Stimulated activated CD4-positive, alpha-beta T cell treated with anti-CD3 and anti-CD28 coated beads, Interleukin-4, amount 100 ng/mL, for 48 hours (primary cell): ENCODE results near the gene CCDC194.

Experiments used
- DNase-seq, 2 donors: peaks; one replicate each; pipeline ENCODE4 v3.0.0-alpha.2; 2020; ENCODE audit warnings: low read depth in 2 of 2

Gene CCDC194, protein sequence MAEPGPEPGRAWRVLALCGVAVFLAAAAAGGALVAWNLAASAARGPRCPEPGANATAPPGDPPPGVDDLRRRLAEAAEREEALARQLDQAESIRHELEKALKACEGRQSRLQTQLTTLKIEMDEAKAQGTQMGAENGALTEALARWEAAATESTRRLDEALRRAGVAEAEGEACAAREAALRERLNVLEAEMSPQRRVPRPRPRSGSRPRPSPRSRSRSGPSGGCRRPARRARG

DNA sequence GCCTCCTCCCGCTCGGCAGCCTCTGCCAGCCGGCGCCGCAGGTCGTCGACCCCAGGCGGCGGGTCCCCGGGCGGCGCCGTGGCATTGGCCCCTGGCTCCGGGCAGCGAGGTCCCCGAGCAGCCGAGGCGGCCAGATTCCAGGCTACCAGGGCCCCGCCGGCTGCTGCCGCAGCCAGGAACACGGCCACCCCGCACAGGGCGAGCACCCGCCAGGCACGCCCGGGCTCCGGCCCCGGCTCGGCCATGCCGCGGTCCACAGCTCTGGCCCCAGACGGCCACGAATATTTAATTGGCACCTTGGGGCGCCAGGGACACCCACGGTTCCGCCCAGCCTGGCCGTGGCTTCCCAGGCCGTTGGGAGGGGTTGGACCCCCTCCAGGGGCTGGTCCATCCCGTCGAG, at the start of gene CCDC194:
TSS of gene CCDC194 (minus strand) at position 283 of the 400 bp plus-strand sequence. CDS start at position 245, 38 bp downstream.
- no peak for DNase-seq

DNA sequence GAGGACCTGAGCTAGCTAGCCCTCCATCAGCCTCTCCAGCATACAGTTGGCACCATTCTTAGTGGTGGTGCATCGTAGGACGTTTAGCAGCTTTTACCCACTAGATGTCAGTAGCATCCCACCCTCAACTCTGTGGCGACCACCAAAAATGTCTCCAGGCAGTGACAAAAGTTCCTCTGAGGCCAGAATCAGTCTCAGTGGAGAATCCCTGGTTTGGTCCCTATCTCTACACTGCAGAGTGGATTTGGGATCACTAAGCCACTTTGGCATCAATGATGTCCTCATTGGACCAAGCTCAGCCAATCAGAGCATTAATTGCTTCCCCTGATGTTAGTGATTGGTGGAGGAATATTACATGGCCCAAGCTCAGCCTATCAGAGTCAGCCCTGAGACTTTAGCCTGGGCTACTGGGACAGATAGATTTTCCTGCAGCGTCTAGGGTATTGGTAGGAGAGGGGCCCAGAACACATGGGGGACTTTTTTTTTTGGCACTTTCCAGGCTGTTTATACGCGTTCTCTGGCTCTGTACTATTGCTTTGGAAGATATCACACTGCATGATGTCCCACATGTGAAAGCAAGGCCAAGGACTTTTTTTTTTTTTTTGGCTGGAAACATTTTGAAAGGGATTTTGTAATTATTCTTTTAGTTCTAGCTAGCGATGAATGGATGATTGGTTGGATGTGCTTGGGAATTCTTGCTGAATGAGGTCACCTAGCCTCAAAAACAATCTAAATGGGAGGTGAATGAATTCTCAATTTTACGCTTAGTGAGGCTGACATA, 47.4 kb upstream of the CCDC194 start:
- no peak for DNase-seq

DNA sequence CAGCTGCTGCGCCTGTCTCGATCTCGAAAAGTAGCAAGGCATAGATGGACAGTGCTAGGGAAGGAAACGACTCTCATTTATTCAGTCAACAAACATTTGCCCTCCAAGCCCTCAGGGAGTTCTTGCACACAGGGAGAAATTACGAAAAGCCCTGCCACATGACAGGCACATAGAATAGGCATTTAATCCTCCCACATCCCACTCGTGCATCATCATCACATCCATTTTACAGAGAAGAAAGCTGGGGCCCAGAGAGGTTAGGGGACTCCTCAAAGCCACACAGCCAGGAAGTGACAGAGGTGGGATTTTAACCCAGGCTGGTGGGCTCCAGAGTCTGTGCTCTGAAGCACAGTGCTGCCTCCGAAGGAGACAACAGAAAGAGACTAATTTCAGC, 42.9 kb upstream of the CCDC194 start:
- no peak for DNase-seq

DNA sequence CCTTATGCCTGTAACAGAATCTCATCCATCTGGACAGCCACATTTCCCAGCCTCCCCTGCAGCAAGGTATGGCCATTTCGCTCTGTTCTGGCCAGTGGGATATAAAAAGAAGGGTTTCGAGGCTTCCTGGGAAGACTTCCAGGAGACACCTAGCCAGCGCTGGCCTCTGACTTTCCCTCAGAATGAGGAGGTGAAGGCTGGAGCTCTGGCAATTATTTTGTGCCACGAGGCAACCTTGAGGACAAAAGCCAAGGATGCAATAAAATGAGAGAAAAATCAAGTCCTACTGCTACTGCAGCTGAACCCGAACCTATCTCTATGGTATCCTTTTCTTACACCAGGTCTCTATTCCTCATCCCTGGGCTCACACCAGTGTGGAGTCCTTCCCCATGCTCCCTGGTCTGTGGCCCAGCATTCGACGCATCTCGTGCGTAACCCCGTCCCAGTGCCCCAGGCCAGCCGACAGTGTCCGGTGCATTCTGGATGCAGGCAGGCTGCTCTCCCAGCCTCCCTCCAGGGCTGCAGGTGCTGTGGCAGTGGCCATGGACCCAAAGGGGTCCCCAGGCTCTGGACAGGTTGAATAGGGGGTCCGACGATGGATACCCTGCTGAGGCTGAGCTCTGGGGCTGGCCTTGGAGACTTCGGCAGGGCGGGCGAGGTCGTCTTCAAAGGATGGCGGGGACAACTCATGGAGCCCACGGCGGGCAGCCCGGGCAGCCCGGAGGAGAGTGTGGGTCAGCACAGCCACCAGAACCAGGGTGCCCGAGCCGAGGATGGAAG, 42.3 kb upstream of the CCDC194 start:
- no peak for DNase-seq

DNA sequence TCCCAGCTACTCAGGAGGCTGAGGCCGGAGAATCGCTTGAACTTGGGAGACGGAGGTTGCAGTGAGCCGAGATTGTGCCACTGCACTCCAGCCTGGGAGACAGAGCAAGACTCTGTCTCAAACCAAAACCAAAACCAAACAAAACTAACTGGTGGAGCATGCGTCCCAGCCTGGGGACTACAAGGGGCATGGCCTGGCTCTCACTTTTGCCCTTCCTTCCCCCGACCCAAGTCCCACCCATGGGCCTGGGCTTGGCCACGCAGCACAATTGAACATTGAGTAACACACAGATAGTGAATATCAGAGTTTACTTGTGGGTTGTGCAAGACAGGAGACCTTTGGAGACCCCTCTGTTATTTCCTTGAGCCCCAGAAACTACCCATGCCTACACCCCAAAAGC, 41.2 kb upstream of the CCDC194 start:
- no peak for DNase-seq

DNA sequence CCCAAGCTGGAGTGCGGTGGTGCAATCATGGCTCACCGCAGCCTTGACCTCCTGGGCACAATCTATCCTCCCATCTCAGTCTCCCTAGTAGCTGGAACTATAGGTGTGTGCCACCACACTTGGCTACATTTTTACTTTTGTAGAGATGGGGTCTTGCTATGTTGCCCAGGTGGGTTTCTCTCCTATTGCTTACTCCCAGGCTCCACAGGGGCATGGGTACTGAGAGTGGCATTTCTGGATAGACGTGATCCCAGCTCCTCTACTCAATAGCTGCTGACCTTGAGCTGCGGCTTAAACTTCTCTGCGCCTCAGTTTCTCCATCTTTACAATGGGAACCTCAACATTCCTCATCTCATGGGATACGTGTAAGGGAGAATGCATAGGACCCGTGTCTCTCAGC, 37.4 kb upstream of the CCDC194 start:
- no peak for DNase-seq

DNA sequence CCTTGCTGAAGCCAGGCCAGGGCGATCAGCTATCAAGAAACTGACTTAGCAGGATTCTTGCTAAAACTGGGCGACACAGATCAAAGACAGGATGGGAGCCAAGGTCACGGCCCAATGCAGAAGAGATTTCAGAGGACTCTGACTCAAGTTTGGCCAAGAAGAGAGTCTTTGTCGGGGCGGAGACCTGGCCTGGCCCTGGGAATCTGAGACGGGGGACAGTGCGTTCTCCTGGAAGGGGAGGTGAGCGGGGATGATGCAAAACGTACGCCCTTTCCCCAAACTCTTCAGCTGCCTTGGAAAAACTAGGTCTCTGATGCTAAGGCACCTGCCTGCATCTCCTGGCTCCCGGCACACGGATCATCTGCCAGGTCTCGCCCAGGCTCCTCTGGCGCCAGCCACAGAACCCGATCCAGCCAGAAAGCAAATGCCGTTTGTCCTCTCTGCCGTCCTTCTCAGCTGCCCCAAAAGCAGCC, 35.7 kb upstream of the CCDC194 start:
- DNase-seq: no peak

DNA sequence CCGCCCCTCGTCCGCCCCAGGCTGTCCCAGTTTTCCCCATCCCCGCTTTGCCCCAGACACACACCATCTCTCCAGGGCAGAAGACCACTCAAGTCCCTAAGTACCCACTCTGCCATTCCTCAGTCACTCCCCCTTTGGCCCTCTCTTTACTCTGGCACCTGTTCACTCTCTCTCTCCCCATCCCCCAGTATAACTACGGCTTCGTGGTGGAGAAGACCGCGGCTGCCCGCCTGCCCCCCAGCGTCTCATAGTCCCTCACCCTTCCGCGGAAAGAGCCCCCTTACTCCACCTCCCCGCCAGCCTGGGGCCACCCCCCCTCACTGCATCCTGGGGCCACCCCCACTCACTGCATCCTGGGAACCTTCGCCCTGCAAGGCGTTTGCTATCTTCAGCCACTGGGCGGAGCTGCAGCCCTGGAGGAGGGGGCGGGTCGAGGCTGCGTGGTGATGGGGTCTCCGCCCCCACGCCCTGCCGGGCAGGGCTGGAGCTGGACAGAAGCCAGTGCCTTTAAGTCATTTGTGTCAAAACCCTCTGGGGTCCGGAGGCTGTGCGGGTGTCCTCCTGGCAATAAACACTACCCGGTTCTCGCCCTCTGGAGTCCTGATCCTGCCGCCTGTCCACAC, 30.9 kb upstream of the CCDC194 start:
- DNase-seq: no peak

DNA sequence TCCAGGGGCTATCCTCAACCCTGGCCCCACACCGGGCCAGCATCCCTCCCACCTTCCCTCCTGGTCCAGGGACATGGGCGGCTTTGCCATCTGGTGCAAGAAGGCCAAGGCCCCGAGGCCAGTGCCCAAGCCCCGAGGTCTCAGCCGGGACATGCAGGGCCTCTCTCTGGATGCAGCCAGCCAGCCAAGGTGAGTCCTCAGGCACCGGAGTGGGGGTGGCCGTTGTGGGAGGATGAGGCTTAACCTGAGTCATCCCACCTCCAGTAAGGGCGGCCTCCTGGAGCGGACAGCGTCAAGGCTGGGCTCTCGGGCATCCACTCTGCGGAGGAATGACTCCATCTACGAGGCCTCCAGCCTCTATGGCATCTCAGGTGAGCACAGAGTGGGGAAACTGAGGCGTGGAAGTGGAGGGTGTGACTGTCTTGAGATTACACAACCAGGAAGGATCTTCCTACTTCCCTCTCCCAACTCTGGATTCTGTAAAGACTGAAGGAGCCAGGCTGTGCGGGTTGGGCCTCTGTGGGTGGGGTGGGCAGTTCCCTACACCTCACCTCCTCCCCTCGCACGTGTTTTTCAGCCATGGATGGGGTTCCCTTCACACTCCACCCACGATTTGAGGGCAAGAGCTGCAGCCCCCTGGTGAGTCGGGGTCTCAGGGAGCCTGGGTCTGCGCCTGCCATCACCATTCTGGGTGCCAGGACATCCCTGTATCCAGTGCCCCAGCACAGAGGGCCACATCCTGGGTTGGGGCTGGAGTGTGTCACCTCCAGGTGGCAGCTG, 29.6 kb upstream of the CCDC194 start:
- no peak for DNase-seq

DNA sequence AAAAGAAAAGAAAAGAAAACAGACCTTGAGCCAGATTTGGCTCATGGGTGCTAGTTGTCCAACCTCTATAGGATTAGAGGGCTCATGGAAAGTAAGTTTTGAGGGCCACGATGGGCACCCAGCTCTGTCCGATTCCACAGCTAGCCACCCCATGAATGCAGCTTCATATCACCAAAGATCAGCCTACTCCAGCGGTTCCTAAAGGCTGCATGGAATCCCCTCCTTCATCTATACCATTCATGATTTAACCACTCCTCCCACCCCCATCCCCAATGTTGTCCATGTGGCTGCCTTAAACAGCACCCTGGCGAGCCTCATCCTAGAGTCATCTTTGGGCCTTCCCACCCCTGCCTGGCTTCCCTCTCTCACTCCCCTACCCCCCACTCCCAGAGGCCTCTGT, 27.9 kb upstream of the CCDC194 start:
- no peak for DNase-seq

DNA sequence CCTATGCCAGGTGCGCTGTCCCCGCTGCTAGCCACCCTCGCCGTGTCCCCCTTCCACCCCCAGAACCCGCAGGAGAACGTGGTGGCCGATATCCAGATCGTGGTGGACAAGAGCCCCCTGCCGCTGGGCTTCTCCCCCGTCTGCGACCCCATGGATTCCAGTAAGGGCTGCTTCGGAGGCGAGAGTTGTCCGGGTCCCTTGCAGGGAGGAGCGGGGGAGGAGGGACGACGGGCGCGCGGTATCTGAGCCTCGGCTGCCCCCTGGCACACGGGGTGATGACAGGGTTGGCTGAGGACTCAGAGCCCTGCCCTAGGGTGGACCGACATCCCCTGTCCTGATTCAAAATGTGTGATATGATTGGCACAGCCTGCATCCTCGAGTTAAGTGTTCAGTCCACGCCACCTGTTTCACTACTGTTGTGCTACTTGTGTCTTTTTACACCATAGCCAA, 26.5 kb upstream of the CCDC194 start:
- DNase-seq: no peak

DNA sequence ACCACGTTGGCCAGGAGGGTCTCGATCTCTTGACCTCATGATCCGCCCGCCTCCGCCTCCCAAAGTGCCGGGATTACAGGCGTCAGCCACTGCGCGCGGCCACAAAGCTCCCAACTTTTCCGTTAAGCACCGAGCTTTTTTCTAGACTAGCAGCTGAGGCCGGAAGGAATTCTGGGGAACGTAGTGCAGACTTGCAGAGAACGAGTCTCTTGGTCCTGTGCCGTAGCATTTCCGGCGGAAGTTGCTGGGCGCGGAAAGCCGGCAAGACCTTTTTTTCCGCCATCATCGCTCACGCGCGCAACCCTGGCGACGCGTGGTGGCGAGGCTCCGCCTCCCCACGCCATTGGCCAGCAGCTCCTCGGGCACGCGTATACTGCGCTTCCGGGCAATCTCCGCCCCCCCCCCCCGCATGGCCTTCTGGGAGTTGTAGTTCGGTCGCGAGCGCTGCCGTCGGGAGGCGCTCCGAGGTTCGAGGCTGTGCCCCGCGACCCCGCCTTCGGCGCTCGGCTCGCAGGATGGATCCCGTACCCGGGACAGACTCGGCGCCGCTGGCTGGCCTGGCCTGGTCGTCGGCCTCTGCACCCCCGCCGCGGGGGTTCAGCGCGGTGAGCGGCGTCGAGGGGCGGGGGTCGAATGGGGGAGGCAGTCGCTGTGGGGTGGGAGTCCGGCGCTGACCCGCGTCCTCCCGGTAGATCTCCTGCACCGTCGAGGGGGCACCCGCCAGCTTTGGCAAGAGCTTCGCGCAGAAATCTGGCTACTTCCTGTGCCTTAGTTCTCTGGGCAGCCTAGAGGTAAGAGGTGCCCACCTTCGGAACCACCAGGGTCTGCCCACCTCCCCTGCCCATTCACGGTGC, 25.9 kb upstream of the CCDC194 start, which contains the start of gene MVB12A:
TSS of gene MVB12A (plus strand) at position 427 of the 854 bp plus-strand sequence. CDS start at position 516, 89 bp downstream.
- peak; percentile 86 to 94 for DNase-seq

DNA sequence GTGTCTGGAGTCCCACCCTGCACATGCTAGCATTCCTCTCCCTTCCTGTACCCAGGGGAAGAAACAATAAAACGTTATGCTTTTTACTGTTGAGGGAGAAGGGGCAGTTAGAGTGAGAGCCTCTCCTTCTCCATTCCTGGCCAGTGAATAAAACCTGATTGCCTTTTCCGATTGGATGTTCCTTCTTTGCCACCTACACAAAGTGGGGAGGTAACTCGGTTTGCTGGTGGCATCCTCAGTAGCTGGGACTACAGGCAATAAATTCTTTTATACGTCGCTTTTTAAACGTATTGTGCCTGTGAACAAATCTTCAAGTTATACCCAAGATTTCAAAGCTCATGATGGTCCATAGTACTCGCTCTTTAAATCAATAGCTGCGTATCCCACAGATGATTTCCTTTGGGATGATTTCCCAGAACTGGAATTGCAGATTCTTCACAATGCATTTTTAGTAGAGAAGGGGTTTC, 25.2 kb upstream of the CCDC194 start:
- DNase-seq: no peak

DNA sequence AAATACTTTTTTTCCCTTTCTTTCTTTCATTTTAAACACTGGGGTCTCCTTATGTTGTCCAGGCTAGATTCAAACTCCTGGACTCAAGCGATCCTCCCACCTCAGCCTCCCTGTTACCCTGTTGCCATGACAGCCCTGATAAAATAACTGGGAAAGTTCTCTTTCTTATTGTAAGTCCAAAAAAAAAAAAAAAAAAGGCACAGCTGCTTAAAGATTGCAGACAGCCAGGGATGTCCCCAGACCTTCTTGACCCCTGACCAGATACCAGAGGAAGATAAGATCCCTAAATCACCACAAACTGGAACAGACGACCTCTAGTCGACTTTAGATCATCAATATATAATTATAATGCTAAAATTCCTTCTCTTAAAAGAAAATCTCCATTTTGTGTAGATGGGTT, 24.7 kb upstream of the CCDC194 start:
- DNase-seq: no peak

DNA sequence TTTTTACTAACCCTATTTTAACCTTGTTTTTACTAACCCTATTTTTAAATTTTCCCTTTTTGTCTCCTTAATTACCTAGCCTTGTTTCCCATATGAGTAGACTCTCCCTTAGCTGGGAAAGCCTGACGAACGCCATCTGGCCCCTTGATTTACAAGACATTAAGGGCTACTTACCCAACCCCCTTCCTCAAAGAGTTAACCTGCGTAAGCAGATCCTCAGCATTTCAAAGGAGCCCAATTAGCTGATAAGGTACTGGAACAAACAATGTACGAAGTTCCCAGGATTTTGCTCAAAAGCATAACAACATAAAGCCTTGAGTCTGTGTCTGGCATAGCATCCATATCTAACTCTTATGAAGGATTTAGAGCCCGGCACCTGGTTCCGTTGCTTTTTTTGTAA, 21.1 kb upstream of the CCDC194 start:
- no peak for DNase-seq

DNA sequence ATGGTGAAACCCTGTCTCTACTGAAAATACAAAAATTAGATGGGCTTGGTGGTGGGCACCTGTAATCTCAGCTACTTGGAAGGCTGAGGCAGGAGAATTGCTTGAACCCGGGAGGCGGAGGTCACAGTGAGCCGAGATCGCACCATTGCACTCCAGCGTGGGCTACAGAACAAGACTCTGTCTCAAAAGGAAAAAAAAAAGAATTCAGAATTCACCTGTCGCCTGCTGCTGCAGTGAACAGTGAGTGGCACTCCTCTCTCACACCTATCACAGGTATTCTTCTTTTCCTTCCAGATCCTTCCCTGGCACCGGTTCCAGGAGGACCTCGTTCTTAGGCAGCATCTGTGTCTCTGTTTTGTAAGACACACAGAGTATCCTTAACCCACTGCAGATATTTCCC, 20.1 kb upstream of the CCDC194 start:
- no peak for DNase-seq

DNA sequence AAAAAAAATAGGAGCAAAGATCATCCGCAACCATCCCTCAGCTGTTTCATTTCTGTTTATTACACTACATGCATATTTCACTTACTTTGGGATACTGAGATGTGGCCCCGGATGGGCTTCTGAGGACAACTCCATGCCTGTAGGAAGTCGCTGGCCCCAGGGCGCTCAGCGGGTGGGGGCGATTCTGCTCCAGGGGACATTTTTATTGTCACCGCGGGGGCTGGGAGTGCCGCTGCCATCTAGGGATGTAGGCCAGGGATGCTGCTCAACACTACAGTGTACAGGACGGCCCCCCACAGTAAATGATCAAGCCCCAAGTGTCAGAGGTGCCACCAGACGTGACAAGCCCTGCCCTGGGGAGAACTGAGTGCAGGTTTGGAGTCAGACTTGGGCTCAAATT, 17.8 kb upstream of the CCDC194 start:
- DNase-seq: no peak

DNA sequence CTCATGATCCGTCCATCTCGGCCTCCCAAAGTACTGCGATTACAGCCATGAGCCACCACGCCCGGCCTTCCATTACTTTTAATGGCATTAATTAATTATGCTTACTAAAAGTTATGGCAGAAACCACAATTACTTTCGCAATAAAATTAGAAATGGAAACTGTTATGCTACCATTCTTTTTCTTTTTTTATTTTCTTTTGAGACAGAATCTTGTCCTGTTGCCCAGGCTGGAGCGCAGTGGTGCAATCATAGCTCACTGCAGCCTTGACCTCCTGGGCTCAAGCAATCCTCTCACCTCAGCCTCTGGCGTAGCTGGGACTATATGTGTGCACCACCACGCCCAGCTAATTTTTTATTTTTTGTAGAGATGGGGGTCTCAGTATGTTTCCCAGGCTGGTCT, 16.0 kb upstream of the CCDC194 start:
- no peak for DNase-seq

DNA sequence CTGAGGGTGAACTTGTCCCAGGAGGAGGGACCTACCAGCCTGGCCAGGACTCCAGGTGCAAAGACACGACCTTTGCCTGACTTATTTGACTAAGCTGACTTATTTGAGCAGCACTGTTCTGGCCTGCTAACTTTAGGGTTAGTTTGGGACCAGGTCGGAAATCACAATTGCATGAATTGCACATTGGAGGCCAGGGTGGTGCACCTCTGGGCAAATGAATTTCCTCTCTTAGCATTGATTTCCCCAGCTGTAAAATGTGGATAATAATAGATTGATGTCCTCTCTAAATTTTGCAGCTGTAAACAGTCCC, 12.8 kb upstream of the CCDC194 start:
- no peak for DNase-seq
